CD14-positive monocyte (primary cell): Measurements from ENCODE around the gene MON2. TPM values are rescaled to one million over a fixed set of nuclear protein-coding genes. Genes with fewer than 3 reads are reported as not detected.
"Not testable (repeated sequence)": the region's sequence is repeated elsewhere in the genome, so short reads cannot be mapped to it uniquely, and the experiment has no call there.

ENCODE experiments used
- DNase-seq, 3 donors: peaks; one replicate each; pipeline ENCODE4 v3.0.0-alpha.2; 2011 to 2022
- H2AFZ ChIP-seq: 2 replicates; pipeline ENCODE4 v1.6.0; 2012; ENCODE audit warnings: mild to moderate bottlenecking, low read depth, low read length, inconsistent platforms; ENCODE audit not compliant: insufficient read depth, poor library complexity, severe bottlenecking
- H3K27ac ChIP-seq, 2 donors: 1 replicate in 1 of 2; 2 replicates in 1 of 2; pipeline ENCODE4 v1.5.1; 2012 to 2013; ENCODE audit warnings: low read length in 2 of 2, control low read depth in 1 of 2, inconsistent platforms in 1 of 2, low read depth in 1 of 2, mild to moderate bottlenecking in 1 of 2
- H3K27me3 ChIP-seq, 2 donors: one replicate each; pipeline versions ENCODE4 v1.6.0 to v1.6.1; 2011 to 2013; ENCODE audit warnings: low read length in 2 of 2; ENCODE audit not compliant: control insufficient read depth in 2 of 2, insufficient read depth in 2 of 2
- H3K36me3 ChIP-seq, 2 donors: replicated peaks in 1 of 2; 1 replicate in 1 of 2; 2 replicates in 1 of 2; pipeline versions ENCODE4 v1.5.1 to v1.6.1; 2012 to 2013; ENCODE audit warnings: low read length in 2 of 2, control low read depth in 1 of 2, inconsistent platforms in 1 of 2, mild to moderate bottlenecking in 1 of 2; ENCODE audit not compliant: insufficient read depth in 2 of 2, control insufficient read depth in 1 of 2
- H3K4me1 ChIP-seq, 2 donors: 1 replicate in 1 of 2; 2 replicates in 1 of 2; pipeline versions ENCODE4 v1.5.1 to v1.6.1; 2012 to 2013; ENCODE audit warnings: low read length in 2 of 2, control low read depth in 1 of 2, inconsistent platforms in 1 of 2, mild to moderate bottlenecking in 1 of 2, moderate library complexity in 1 of 2; ENCODE audit not compliant: insufficient read depth in 2 of 2, control insufficient read depth in 1 of 2
- H3K4me2 ChIP-seq: replicated peaks from 2 replicates; pipeline ENCODE3; 2012; ENCODE audit warnings: low read length, moderate library complexity, mild to moderate bottlenecking; ENCODE audit not compliant: poor library complexity, severe bottlenecking; ENCODE audit errors: extremely low read depth
- H3K4me3 ChIP-seq, 3 experiments: fragments of 200-600 bp in 1 of 3; sonication (generic) in 1 of 3; replicated peaks in 1 of 3; 1 replicate in 2 of 3; 2 replicates in 1 of 3; pipeline ENCODE4 v1.5.1; 2011 to 2013; ENCODE audit warnings: low read length in 3 of 3, mild to moderate bottlenecking in 3 of 3, control low read depth in 2 of 3, low read depth in 2 of 3, inconsistent platforms in 1 of 3, moderate library complexity in 1 of 3
- H3K79me2 ChIP-seq: 2 replicates; pipeline ENCODE4 v1.6.0; 2012; ENCODE audit warnings: mild to moderate bottlenecking, control low read depth, inconsistent platforms, low read length, moderate library complexity; ENCODE audit not compliant: insufficient read depth
- H3K9ac ChIP-seq: 2 replicates; pipeline ENCODE4 v1.6.0; 2017; ENCODE audit warnings: low read length, mild to moderate bottlenecking; ENCODE audit not compliant: insufficient read depth, poor library complexity, severe bottlenecking
- H3K9me3 ChIP-seq, 2 donors: replicated peaks in 1 of 2; 1 replicate in 1 of 2; 2 replicates in 1 of 2; pipeline versions ENCODE4 v1.5.1 to v1.6.1; 2012 to 2013; ENCODE audit warnings: low read length in 2 of 2, control low read depth in 1 of 2; ENCODE audit not compliant: control insufficient read depth in 1 of 2, insufficient read depth in 1 of 2
- H4K20me1 ChIP-seq: 2 replicates; pipeline ENCODE4 v1.6.0; 2012; ENCODE audit warnings: mild to moderate bottlenecking, low read length, control low read depth, moderate library complexity; ENCODE audit not compliant: insufficient read depth
- H3K27ac Mint-ChIP-seq, 7 donors: one replicate each; pipeline ENCODE4 v1.8.0; 2020; ENCODE audit warnings: mild to moderate bottlenecking in 7 of 7, mixed read lengths in 7 of 7, moderate library complexity in 6 of 7, inconsistent platforms in 2 of 7
- H3K27me3 Mint-ChIP-seq, 3 donors: one replicate each; pipeline ENCODE4 v1.8.0; 2021 to 2022; ENCODE audit warnings: low read depth in 3 of 3, mild to moderate bottlenecking in 3 of 3, mixed read lengths in 3 of 3, moderate library complexity in 3 of 3, inconsistent platforms in 1 of 3
- H3K36me3 Mint-ChIP-seq, 2 donors: one replicate each; pipeline ENCODE4 v1.8.0; 2020; ENCODE audit warnings: mixed read lengths in 2 of 2, inconsistent platforms in 1 of 2, mild to moderate bottlenecking in 1 of 2
- H3K4me1 Mint-ChIP-seq: one replicate; pipeline ENCODE4 v1.8.0; 2020; ENCODE audit warnings: mild to moderate bottlenecking, mixed read lengths
- H3K4me3 Mint-ChIP-seq, 2 donors: one replicate each; pipeline ENCODE4 v1.8.0; 2020; ENCODE audit warnings: mild to moderate bottlenecking in 2 of 2, mixed read lengths in 2 of 2, moderate library complexity in 1 of 2
- H3K9me3 Mint-ChIP-seq, 7 donors: one replicate each; pipeline ENCODE4 v1.8.0; 2020 to 2022; ENCODE audit warnings: mixed read lengths in 7 of 7, mild to moderate bottlenecking in 6 of 7, moderate library complexity in 6 of 7, inconsistent platforms in 2 of 7
- WGBS: methylation state at CpG from one replicate; pipeline ENCODE4 v1.1.5; 2013; ENCODE audit warnings: missing lambda C conversion rate; ENCODE audit not compliant: insufficient coverage; 5-methylcytosine and 5-hydroxymethylcytosine counted together
- intact Hi-C, 2 donors: fragments of 100-400 bp; cut with micrococcal nuclease; formaldehyde crosslinking; loops; one replicate each; pipeline versions ENCODE4 v1.15.0 to v1.15.1; 2023
- polyA plus RNA-seq, 3 donors: library from polyadenylated mRNA; depleted of rRNA in 1 of 3; unstranded in 2 of 3; stranded (reverse) in 1 of 3; fragments of 300-500 nt in 2 of 3; fragments of >200 nt in 1 of 3; fragmentation: Illumina TruSeq in 2 of 3; gene quantifications; 1 replicate in 2 of 3; 2 replicates in 1 of 3; pipeline ENCODE4 v1.2.3, GENCODE V29; 2012 to 2021
- TF ChIP-seq, protein P1 (sequence below): fragments of 200-600 bp; IDR thresholded peaks from one replicate; pipeline ENCODE4 v1.8.0; 2022; ENCODE audit warnings: antibody characterized with exemption, mild to moderate bottlenecking

MON2 gene
- polyA plus RNA-seq, 3 donors = 6.8 to 17.0 (median 9.6) TPM

DNA sequence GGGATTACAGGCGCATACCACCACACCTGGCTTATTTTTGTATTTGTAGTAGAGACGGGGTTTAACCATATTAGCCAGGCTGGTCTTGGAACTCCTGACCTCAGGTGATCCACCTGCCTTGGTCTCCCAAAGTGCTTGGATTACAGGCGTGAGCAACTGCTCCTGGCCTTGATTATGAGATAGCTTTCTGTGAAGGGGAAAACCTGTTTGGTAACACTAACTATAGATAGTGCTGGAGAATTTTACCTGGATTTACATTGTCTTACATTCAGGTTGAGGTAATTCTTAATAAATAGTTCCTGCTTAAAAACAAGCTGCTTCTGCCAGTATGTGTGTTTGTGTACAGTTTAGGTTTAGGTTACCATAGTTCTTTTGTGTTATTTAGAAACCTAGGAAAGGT lies 77.1 kb downstream of the MON2 start:
- TF ChIP-seq, protein P1, sequence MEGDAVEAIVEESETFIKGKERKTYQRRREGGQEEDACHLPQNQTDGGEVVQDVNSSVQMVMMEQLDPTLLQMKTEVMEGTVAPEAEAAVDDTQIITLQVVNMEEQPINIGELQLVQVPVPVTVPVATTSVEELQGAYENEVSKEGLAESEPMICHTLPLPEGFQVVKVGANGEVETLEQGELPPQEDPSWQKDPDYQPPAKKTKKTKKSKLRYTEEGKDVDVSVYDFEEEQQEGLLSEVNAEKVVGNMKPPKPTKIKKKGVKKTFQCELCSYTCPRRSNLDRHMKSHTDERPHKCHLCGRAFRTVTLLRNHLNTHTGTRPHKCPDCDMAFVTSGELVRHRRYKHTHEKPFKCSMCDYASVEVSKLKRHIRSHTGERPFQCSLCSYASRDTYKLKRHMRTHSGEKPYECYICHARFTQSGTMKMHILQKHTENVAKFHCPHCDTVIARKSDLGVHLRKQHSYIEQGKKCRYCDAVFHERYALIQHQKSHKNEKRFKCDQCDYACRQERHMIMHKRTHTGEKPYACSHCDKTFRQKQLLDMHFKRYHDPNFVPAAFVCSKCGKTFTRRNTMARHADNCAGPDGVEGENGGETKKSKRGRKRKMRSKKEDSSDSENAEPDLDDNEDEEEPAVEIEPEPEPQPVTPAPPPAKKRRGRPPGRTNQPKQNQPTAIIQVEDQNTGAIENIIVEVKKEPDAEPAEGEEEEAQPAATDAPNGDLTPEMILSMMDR = no peak
- intact Hi-C loops = no loop called here
- no peaks in the 10 kb centered on the region for H3K4me1 ChIP-seq
- no peak overlapping the region for H2AFZ ChIP-seq
- Mint-ChIP-seq H3K4me1 (no peaks in the 10 kb centered on the region), H3K4me3 (no peak overlapping the region), H3K9me3 (no peaks in the 10 kb centered on the region), H3K27me3 (no peaks in the 10 kb centered on the region), H3K36me3 (peaks cover 60 to 73% of the 10 kb centered on the region in 2 donors), H3K27ac (no peak overlapping the region)
- no peak for DNase-seq
- H3K27me3 ChIP-seq = no peaks in the 10 kb centered on the region
- WGBS = no CpG with 5 or more reads among the region's 3 CpGs
- H4K20me1 ChIP-seq = no peaks in the 10 kb centered on the region
- H3K9ac ChIP-seq = no peak overlapping the region
- H3K9me3 ChIP-seq = no peaks in the 10 kb centered on the region
- H3K27ac ChIP-seq = no peak overlapping the region
- no peak overlapping the region for H3K4me3 ChIP-seq
- H3K36me3 ChIP-seq = peaks cover 84 to 85% of the 10 kb centered on the region in 2 donors
- no peaks in the 10 kb centered on the region for H3K79me2 ChIP-seq
- H3K4me2 ChIP-seq = no peak overlapping the region

- Histone ChIP-seq H3K9me3 (no peaks in the 10 kb centered on the region), H3K27ac (no peak overlapping the region), H3K4me3 (no peak overlapping the region), H3K4me1 (no peaks in the 10 kb centered on the region), H3K79me2 (no peaks in the 10 kb centered on the region), H3K4me2 (no peak overlapping the region), H3K27me3 (no peaks in the 10 kb centered on the region), H2AFZ (no peak overlapping the region), H4K20me1 (no peaks in the 10 kb centered on the region), H3K36me3 (peaks cover 63 to 90% of the 10 kb centered on the region in 2 donors), H3K9ac (no peak overlapping the region)
- Mint-ChIP-seq H3K4me3 (no peak overlapping the region), H3K27ac (no peak overlapping the region), H3K27me3 (peaks cover 0 to 1% (median 0%) of the 10 kb centered on the region in 3 donors), H3K4me1 (no peaks in the 10 kb centered on the region), H3K36me3 (peaks cover 59 to 76% of the 10 kb centered on the region in 2 donors), H3K9me3 (no peaks in the 10 kb centered on the region)
- intact Hi-C loops = no loop called here
- 90% methylated on average over 2 of the region's 5 CpGs for WGBS
- TF ChIP-seq, protein P1 = no peak
- DNase-seq = no peak
Observed at GRCh38 chr12:62552906-62553556, 86.4 kb downstream of the MON2 start.

- H3K9me3 Mint-ChIP-seq, H3K27ac Mint-ChIP-seq, H3K79me2 ChIP-seq, H3K4me3 ChIP-seq, H3K9me3 ChIP-seq, H4K20me1 ChIP-seq, H3K9ac ChIP-seq, H2AFZ ChIP-seq, H3K4me2 ChIP-seq, intact Hi-C loops, H3K4me1 ChIP-seq, DNase-seq, H3K27me3 ChIP-seq, H3K27me3 Mint-ChIP-seq, H3K4me1 Mint-ChIP-seq, H3K27ac ChIP-seq, H3K4me3 Mint-ChIP-seq: not testable (repeated sequence)
- no CpG with 5 or more reads among the region's 1 CpG for WGBS
- H3K36me3 Mint-ChIP-seq = peaks cover 60 to 70% of the 10 kb centered on the region in 2 donors
- peaks cover 61 to 88% of the 10 kb centered on the region in 2 donors for H3K36me3 ChIP-seq
Observed at GRCh38 chr12:62559366-62559765, 92.7 kb downstream of the MON2 start.
